Measurements from ENCODE around the gene STX4. TPM values are rescaled to one million over a fixed set of nuclear protein-coding genes. Genes with fewer than 3 reads are reported as not detected.
A peak's percentile ranks its signal among the peaks of the same experiment; 100 is the strongest.

Gene STX4
- total and polyA plus RNA-seq, 9 of the 15 experiments (the other 6 are each of a cell fraction or from before 2014, with no cell fraction given), result 3.2 to 48.0 (median 21.5) TPM

DNA sequence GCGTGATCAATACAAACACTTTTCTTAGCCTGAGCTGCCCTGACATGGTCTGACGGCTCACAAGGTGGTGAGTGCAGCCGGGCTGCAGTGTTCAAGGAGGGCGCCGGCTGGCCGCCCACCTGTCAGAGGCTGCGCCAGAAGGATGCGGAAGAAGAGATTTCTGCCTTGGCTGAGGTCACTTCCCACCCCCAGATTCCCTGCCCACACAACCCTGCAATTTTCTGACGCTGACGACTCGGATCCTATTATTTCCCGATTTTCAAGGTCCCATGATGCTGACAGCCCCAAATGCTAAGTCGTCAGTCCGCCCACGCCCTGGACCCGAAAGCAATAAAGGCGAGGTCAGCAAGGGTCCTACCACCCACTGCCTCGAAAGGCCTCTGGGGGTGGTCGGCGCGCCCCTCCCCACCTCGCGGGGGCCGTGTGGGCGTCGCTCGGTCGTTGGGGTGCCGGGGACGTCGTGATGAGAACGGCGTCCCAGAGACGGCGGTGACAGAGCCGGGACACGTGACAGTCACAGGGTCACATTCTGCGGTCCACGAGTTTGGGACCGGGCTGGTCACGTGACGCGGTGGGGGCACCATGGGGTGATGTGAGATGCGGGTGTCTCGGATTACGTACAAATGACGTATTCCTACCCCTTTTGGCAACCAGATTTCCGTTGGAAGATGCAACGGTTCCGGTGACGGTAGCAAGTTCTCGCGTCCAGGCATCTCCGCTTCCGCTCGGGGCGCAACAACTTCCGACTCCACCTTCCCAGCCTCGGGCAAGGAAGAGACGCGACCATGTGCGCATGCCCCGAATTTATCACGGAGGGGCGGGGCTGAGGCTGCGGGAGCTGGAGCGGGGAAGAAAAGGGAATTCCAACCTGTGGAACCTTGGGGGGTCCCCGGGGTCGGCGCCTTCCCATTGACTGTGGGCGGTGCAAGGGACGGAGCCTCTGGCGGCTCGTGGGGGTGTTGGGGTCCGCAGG, at the start of gene STX4 (continued):
- TF ChIP-seq ZNF174 (CRISPR knock-in tag; IDR thresholded peaks at IDR 0.05) (no peak), PHF8 (IDR thresholded peaks at IDR 0.05; ENCODE audit: borderline replicate concordance, low read length) (peak; percentile 64; the same call in 1 of the 2 replicates), POLR2A (conservative IDR thresholded peaks at IDR 0.05) (peak; percentile 68), COPS2 (conservative IDR thresholded peaks at IDR 0.05) (no peak), PCBP1 (IDR thresholded peaks at IDR 0.05; ENCODE audit: low read depth, low read length, poor library complexity, severe bottlenecking) (no peak), TBL1XR1 (IDR thresholded peaks at IDR 0.05; ENCODE audit: low read length in 2 of 2) (peak in 1 of 2 experiments; percentile 47; a peak in 1 of 4 replicates), CBX3 (IDR thresholded peaks at IDR 0.05; ENCODE audit: borderline replicate concordance in 1 of 2, low read length in 2 of 2) (peak in 1 of 2 experiments; percentile 78; a peak in 1 of 3 replicates), BRD4 (IDR thresholded peaks at IDR 0.05) (0 out of 2 replicates have a peak, but pooled peaks have one; percentile 77), POLR2B (IDR thresholded peaks at IDR 0.05; ENCODE audit: low read depth, partially characterized antibody) (peak; percentile 53), CBFA2T3 (IDR thresholded peaks at IDR 0.05) (peak; percentile 28), STAG1 (CRISPR knock-in tag; IDR thresholded peaks at IDR 0.05; ENCODE audit: borderline replicate concordance) (no peak), ZZZ3 (IDR thresholded peaks at IDR 0.05) (no peak), POLR2AphosphoS2 (IDR thresholded peaks at IDR 0.05; ENCODE audit: low read length) (no peak), SIRT6 (IDR thresholded peaks at IDR 0.05; ENCODE audit: low read depth, low read length) (no peak), POLR3A (IDR thresholded peaks at IDR 0.05; ENCODE audit: borderline replicate concordance, extremely low read depth, insufficient read depth, insufficient read length) (no peak), BCL6 (CRISPR knock-in tag; IDR thresholded peaks at IDR 0.05) (no peak), SMARCA5 (IDR thresholded peaks at IDR 0.05) (peak; percentile 16; the same call in 1 of the 2 replicates), FOXJ2 (tag; IDR thresholded peaks at IDR 0.05) (0 out of 2 replicates have a peak, but pooled peaks have one; percentile 51), ZNF165 (CRISPR knock-in tag; IDR thresholded peaks at IDR 0.05; ENCODE audit: borderline replicate concordance) (no peak), ZNF785 (CRISPR knock-in tag; IDR thresholded peaks at IDR 0.05) (no peak), HMG20B (CRISPR knock-in tag; IDR thresholded peaks at IDR 0.05) (no peak), MXI1 (IDR thresholded peaks at IDR 0.05; ENCODE audit: low read depth, low read length) (peak; percentile 52; the same call in 1 of the 2 replicates), ZBTB17 (CRISPR knock-in tag; IDR thresholded peaks at IDR 0.05) (peak; percentile 81), CSDE1 (IDR thresholded peaks at IDR 0.05) (no peak; a peak in 1 of 4 replicates), TAF7 (tag; IDR thresholded peaks at IDR 0.05) (no peak), BRD9 (IDR thresholded peaks at IDR 0.05; ENCODE audit: low read depth, partially characterized antibody) (peak; percentile 75), SMARCC2 (IDR thresholded peaks at IDR 0.05; ENCODE audit: low read depth) (no peak; the same call in 1 of the 2 replicates), SAFB2 (IDR thresholded peaks at IDR 0.05; ENCODE audit: borderline replicate concordance, low read depth, low read length, severe bottlenecking) (no peak), GATA2 (CRISPR knock-in tag; IDR thresholded peaks at IDR 0.05) (no peak), STAT5A (IDR thresholded peaks at IDR 0.05; ENCODE audit: borderline replicate concordance, low read length) (no peak), CEBPG (CRISPR knock-in tag; IDR thresholded peaks at IDR 0.05) (peak; percentile 78), CEBPG (tag; conservative IDR thresholded peaks at IDR 0.05 in 1 of 2, IDR thresholded peaks at IDR 0.05 in 1 of 2) (no peak)

Measured in K562 (cell line).